H9 (cell line): ENCODE results near the gene LRRC15. TPM values are rescaled to one million over a fixed set of nuclear protein-coding genes. Genes with fewer than 3 reads are reported as not detected.

ENCODE experiments used
- DNase-seq: peaks from one replicate; pipeline ENCODE4 v3.0.0-alpha.2; 2017
- H2AFZ ChIP-seq: one replicate; pipeline ENCODE4 v1.6.1; 2013; ENCODE audit warnings: mild to moderate bottlenecking, low read length, control low read depth, moderate library complexity
- H2AK5ac ChIP-seq: 2 replicates; pipeline ENCODE4 v1.6.1; 2013; ENCODE audit warnings: low read length, control low read depth, mixed read lengths; ENCODE audit not compliant: insufficient read length
- H2BK120ac ChIP-seq: one replicate; pipeline ENCODE4 v1.6.1; 2013; ENCODE audit warnings: low read depth, mild to moderate bottlenecking, low read length, control low read depth, inconsistent platforms; ENCODE audit not compliant: poor library complexity, severe bottlenecking
- H2BK12ac ChIP-seq: 2 replicates; pipeline ENCODE4 v1.6.1; 2013; ENCODE audit warnings: low read length, control low read depth, mixed read lengths, low read depth; ENCODE audit not compliant: insufficient read length
- H2BK15ac ChIP-seq: 2 replicates; pipeline ENCODE4 v1.6.1; 2013; ENCODE audit warnings: low read depth, low read length, control low read depth
- H2BK20ac ChIP-seq: one replicate; pipeline ENCODE4 v1.6.1; 2013; ENCODE audit warnings: low read depth, mild to moderate bottlenecking, low read length, control low read depth, inconsistent platforms; ENCODE audit not compliant: poor library complexity, severe bottlenecking
- H2BK5ac ChIP-seq: 2 replicates; pipeline ENCODE4 v1.6.1; 2013; ENCODE audit warnings: low read length, control low read depth, mixed read lengths; ENCODE audit not compliant: insufficient read length
- H3K14ac ChIP-seq: 2 replicates; pipeline ENCODE4 v1.6.1; 2013; ENCODE audit warnings: low read length, control low read depth; ENCODE audit not compliant: insufficient read depth
- H3K18ac ChIP-seq: 2 replicates; pipeline ENCODE4 v1.6.1; 2013; ENCODE audit warnings: low read depth, mild to moderate bottlenecking, mixed read lengths, low read length, control low read depth; ENCODE audit not compliant: insufficient read length
- H3K23ac ChIP-seq: 2 replicates; pipeline ENCODE4 v1.6.1; 2013; ENCODE audit warnings: low read length, control low read depth, mixed read lengths, low read depth; ENCODE audit not compliant: insufficient read length
- H3K23me2 ChIP-seq: 2 replicates; pipeline ENCODE4 v1.6.1; 2013; ENCODE audit warnings: low read depth, mild to moderate bottlenecking, mixed read lengths, low read length, control low read depth; ENCODE audit not compliant: insufficient read length, poor library complexity, severe bottlenecking
- H3K27ac ChIP-seq: 2 replicates; pipeline ENCODE4 v1.5.1; 2013; ENCODE audit warnings: low read length, control low read depth, mixed read lengths, low read depth; ENCODE audit not compliant: insufficient read length
- H3K27me3 ChIP-seq: 2 replicates; pipeline ENCODE4 v1.6.1; 2013; ENCODE audit warnings: low read length, control low read depth, inconsistent platforms; ENCODE audit not compliant: insufficient read depth
- H3K4ac ChIP-seq: 2 replicates; pipeline ENCODE4 v1.6.1; 2013; ENCODE audit warnings: low read depth, mild to moderate bottlenecking, control low read depth, inconsistent platforms, low read length, moderate library complexity
- H3K4me1 ChIP-seq: 2 replicates; pipeline ENCODE4 v1.6.1; 2013; ENCODE audit warnings: low read length, control low read depth, inconsistent platforms; ENCODE audit not compliant: insufficient read depth
- H3K4me2 ChIP-seq: 2 replicates; pipeline ENCODE4 v1.6.1; 2013; ENCODE audit warnings: low read length, control low read depth, mixed read lengths; ENCODE audit not compliant: insufficient read length, insufficient read depth
- H3K56ac ChIP-seq: 2 replicates; pipeline ENCODE4 v1.6.1; 2013; ENCODE audit warnings: low read depth, mild to moderate bottlenecking, mixed read lengths, low read length, control low read depth; ENCODE audit not compliant: insufficient read length
- H3K79me1 ChIP-seq: 2 replicates; pipeline ENCODE4 v1.6.1; 2013; ENCODE audit warnings: low read depth, mild to moderate bottlenecking, moderate library complexity, low read length, control low read depth, inconsistent platforms; ENCODE audit not compliant: insufficient read depth, poor library complexity, severe bottlenecking
- H3K79me2 ChIP-seq: 2 replicates; pipeline ENCODE4 v1.6.1; 2013; ENCODE audit warnings: low read length, control low read depth, inconsistent platforms; ENCODE audit not compliant: insufficient read depth
- H3K9ac ChIP-seq: 2 replicates; pipeline ENCODE4 v1.6.1; 2013; ENCODE audit warnings: low read length, control low read depth, mixed read lengths; ENCODE audit not compliant: insufficient read length; ENCODE audit errors: extremely low read depth
- H3K9me3 ChIP-seq: one replicate; pipeline ENCODE4 v1.6.1; 2013; ENCODE audit warnings: low read depth, low read length, inconsistent platforms; ENCODE audit not compliant: control insufficient read depth
- H3T11ph ChIP-seq: one replicate; pipeline ENCODE4 v1.6.1; 2013; ENCODE audit warnings: mild to moderate bottlenecking, low read length, control low read depth, inconsistent platforms
- H4K20me1 ChIP-seq: one replicate; pipeline ENCODE4 v1.6.1; 2013; ENCODE audit not compliant: control insufficient read depth, insufficient read length, insufficient read depth
- H4K5ac ChIP-seq: 2 replicates; pipeline ENCODE4 v1.6.1; 2013; ENCODE audit warnings: low read depth, mild to moderate bottlenecking, mixed read lengths, low read length, control low read depth; ENCODE audit not compliant: insufficient read length
- H4K8ac ChIP-seq: replicated peaks from 2 replicates; pipeline ENCODE4 v1.6.1; 2013; ENCODE audit warnings: low read length, control low read depth, mixed read lengths, low read depth; ENCODE audit not compliant: insufficient read length
- H4K91ac ChIP-seq: 2 replicates; pipeline ENCODE4 v1.6.1; 2013; ENCODE audit warnings: low read depth, mild to moderate bottlenecking, moderate library complexity, mixed read lengths, low read length, control low read depth; ENCODE audit not compliant: insufficient read length
- H3K27ac Mint-ChIP-seq, 3 experiments: 2 replicates in 2 of 3; 3 replicates in 1 of 3; pipeline ENCODE4 v1.8.0; 2020 to 2021; ENCODE audit warnings: mixed read lengths in 3 of 3, mild to moderate bottlenecking in 1 of 3, moderate library complexity in 1 of 3
- H3K27me3 Mint-ChIP-seq: 2 replicates; pipeline ENCODE4 v1.8.0; 2021; ENCODE audit warnings: low read depth, mild to moderate bottlenecking, moderate library complexity, mixed read lengths
- H3K36me3 Mint-ChIP-seq, 3 experiments: 2 replicates in 2 of 3; 3 replicates in 1 of 3; pipeline ENCODE4 v1.8.0; 2020 to 2021; ENCODE audit warnings: low read depth in 3 of 3, mixed read lengths in 3 of 3; ENCODE audit not compliant: insufficient read depth in 1 of 3
- H3K4me1 Mint-ChIP-seq, 2 experiments: 2 replicates each; pipeline ENCODE4 v1.8.0; 2020; ENCODE audit warnings: mixed read lengths in 2 of 2
- H3K4me3 Mint-ChIP-seq, 2 experiments: 2 replicates in 1 of 2; 3 replicates in 1 of 2; pipeline ENCODE4 v1.8.0; 2020 to 2021; ENCODE audit warnings: mild to moderate bottlenecking in 2 of 2, mixed read lengths in 2 of 2, moderate library complexity in 1 of 2
- H3K9me3 Mint-ChIP-seq, 2 experiments: 2 replicates in 1 of 2; 3 replicates in 1 of 2; pipeline ENCODE4 v1.8.0; 2020; ENCODE audit warnings: mild to moderate bottlenecking in 2 of 2, mixed read lengths in 2 of 2, moderate library complexity in 1 of 2
- WGBS: extraction: QIAGEN DNeasy Blood & Tissue Kit; methylation state at CpG from one replicate; pipeline ENCODE4 v1.1.7; 2013; ENCODE audit warnings: missing lambda C conversion rate, low lambda C conversion rate, mixed read lengths; ENCODE audit not compliant: insufficient read length; ENCODE audit errors: extremely low coverage; 5-methylcytosine and 5-hydroxymethylcytosine counted together
- total RNA-seq: library from RNA; stranded (reverse); gene quantifications from 2 replicates; pipeline ENCODE4 v1.2.1, GENCODE V29; 2021
- TF ChIP-seq, protein P1 (sequence below): fragments of 200-600 bp; sonication (generic); conservative IDR thresholded peaks from 3 replicates; pipeline ENCODE4 v1.8.0; 2021; ENCODE audit warnings: antibody characterized with exemption, mild to moderate bottlenecking

Gene LRRC15
- total RNA-seq, 1 experiment from 2014 or later = 0.07 TPM

DNA sequence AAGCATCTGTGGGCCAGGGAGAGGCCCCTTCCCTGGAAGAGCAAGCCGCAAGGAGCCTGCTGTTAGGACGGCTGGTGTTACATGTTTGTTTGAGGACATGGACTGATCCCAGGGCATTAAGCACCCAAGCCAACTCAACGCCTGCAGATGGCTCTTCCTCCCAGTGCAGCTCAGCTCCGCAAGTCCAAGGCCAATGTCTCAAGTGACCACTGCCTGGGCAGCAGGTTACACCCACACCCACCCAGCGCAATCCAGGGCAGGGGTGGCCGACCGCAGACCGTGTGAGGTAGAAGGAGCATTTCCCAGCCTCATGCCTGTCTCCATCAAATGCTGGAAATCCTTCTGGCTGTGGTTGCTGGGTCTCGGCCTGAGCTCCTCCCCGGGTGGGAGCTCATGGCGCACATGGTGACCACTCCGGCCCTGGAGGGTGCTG is 15.0 kb upstream of the LRRC15 start:
- no peaks in the 10 kb centered on the region for H3K9me3 Mint-ChIP-seq
- WGBS = no CpG with 5 or more reads among the region's 12 CpGs
- Histone ChIP-seq H2AK5ac (no peak overlapping the region), H3K18ac (no peak overlapping the region), H3K4ac (no peak overlapping the region), H3K9me3 (no peaks in the 10 kb centered on the region), H3K79me1 (no peaks in the 10 kb centered on the region), H2BK12ac (no peak overlapping the region), H2AFZ (no peak overlapping the region), H2BK15ac (no peak overlapping the region), H3K56ac (no peak overlapping the region), H3K27me3 (no peaks in the 10 kb centered on the region), H3K14ac (no peak overlapping the region; the same call in 1 of the 2 replicates), H3K27ac (no peak overlapping the region), H2BK5ac (no peak overlapping the region), H3K4me1 (no peaks in the 10 kb centered on the region; the same call in 1 of the 2 replicates), H4K5ac (no peak overlapping the region), H3K4me2 (no peak overlapping the region), H3K23me2 (no peaks in the 10 kb centered on the region), H3T11ph (no peak overlapping the region), H3K23ac (no peak overlapping the region), H3K79me2 (no peaks in the 10 kb centered on the region), H2BK20ac (no peak overlapping the region), H4K91ac (no peak overlapping the region), H4K8ac (peak overlapping the region; percentile 58), H4K20me1 (no peaks in the 10 kb centered on the region), H3K9ac (no peak overlapping the region), H2BK120ac (no peak overlapping the region)
- no peak overlapping the region for H3K27ac Mint-ChIP-seq
- TF ChIP-seq, protein P1, sequence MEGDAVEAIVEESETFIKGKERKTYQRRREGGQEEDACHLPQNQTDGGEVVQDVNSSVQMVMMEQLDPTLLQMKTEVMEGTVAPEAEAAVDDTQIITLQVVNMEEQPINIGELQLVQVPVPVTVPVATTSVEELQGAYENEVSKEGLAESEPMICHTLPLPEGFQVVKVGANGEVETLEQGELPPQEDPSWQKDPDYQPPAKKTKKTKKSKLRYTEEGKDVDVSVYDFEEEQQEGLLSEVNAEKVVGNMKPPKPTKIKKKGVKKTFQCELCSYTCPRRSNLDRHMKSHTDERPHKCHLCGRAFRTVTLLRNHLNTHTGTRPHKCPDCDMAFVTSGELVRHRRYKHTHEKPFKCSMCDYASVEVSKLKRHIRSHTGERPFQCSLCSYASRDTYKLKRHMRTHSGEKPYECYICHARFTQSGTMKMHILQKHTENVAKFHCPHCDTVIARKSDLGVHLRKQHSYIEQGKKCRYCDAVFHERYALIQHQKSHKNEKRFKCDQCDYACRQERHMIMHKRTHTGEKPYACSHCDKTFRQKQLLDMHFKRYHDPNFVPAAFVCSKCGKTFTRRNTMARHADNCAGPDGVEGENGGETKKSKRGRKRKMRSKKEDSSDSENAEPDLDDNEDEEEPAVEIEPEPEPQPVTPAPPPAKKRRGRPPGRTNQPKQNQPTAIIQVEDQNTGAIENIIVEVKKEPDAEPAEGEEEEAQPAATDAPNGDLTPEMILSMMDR = no peak
- peak; percentile 20 for DNase-seq
- peaks cover 6% of the 10 kb centered on the region for H3K27me3 Mint-ChIP-seq
- no peak overlapping the region for H3K4me3 Mint-ChIP-seq
- peaks cover 39 to 53% of the 10 kb centered on the region in 2 experiments for H3K4me1 Mint-ChIP-seq
- H3K36me3 Mint-ChIP-seq = no peaks in the 10 kb centered on the region
